ENCODE results near the gene GAS2. TPM values are rescaled to one million over a fixed set of nuclear protein-coding genes. Genes with fewer than 3 reads are reported as not detected.

The GAS2 gene
- total and polyA plus RNA-seq, 2 of the 4 experiments (the other 2 are of a cell fraction), result 0.51 to 0.90 TPM

- dilution Hi-C loops (cut with HindIII; ENCODE audit: low sequenced_read_pairs, unreplicated experiment), result no loop called here
- no CpG with 5 or more reads among the region's 2 CpGs for WGBS, 2 experiments (ENCODE audit: extremely low coverage in 2 of 2, insufficient read length in 1 of 2)
Observed at GRCh38 chr11:22822203-22822602, 155.8 kb downstream of the GAS2 start.

More at GRCh38 chr11:22822203-22822602, 155.8 kb downstream of the GAS2 start:
- H3K4ac ChIP-seq (ENCODE audit: low read depth, low read length), result no peak overlapping the region
- H2BK5ac ChIP-seq (ENCODE audit: low read depth, low read length, poor library complexity, severe bottlenecking), result no peak overlapping the region
- H2AK5ac ChIP-seq (ENCODE audit: low read depth, low read length), result no peak overlapping the region
- in situ Hi-C loops (cut with MboI; ENCODE audit: low sequenced_read_pairs) (no loop called here), intact Hi-C loops (cut with micrococcal nuclease) (no loop called here)
- H3K9ac ChIP-seq (ENCODE audit: low read depth, low read length), result no peak overlapping the region
- H3K14ac ChIP-seq (replicated peaks; ENCODE audit: low read depth, low read length), result no peak overlapping the region
- no peak overlapping the region for H2BK120ac ChIP-seq (ENCODE audit: low read depth, low read length)
- TF ChIP-seq NFE2L2 (IDR thresholded peaks at IDR 0.05; ENCODE audit: low read depth, low read length) (no peak), CTCF (conservative IDR thresholded peaks at IDR 0.05; ENCODE audit: low read depth, low read length) (0 out of 2 replicates have a peak, but pooled peaks have one; percentile 3), SMC3 (IDR thresholded peaks at IDR 0.05; ENCODE audit: low read depth, low read length) (no peak)
- no peak overlapping the region for H4K5ac ChIP-seq (ENCODE audit: low read depth, low read length)
- no peaks in the 10 kb centered on the region for H4K20me1 ChIP-seq (ENCODE audit: insufficient read depth, low read length)
- H3K27me3 ChIP-seq (ENCODE audit: control insufficient read depth, insufficient read depth, low read length), result no peaks in the 10 kb centered on the region
- H3K4me3 ChIP-seq (ENCODE audit: insufficient read depth, low read depth, low read length), result no peak overlapping the region
- H3K4me1 ChIP-seq (ENCODE audit: control insufficient read depth, insufficient read depth, low read length), result no peaks in the 10 kb centered on the region
- no peaks in the 10 kb centered on the region for H3K9me3 ChIP-seq (ENCODE audit: control insufficient read depth, insufficient read depth, low read length)
- ChIA-PET POLR2A (ENCODE audit: unreplicated experiment) (no interaction called here), CTCF (no interaction called here)
- no peak overlapping the region for H3K27ac ChIP-seq (ENCODE audit: insufficient read depth, low read length)
- H2BK15ac ChIP-seq (ENCODE audit: low read depth, low read length), result no peak overlapping the region
- peaks cover 3% of the 10 kb centered on the region; the same call in 1 of the 2 replicates for H3K36me3 ChIP-seq (ENCODE audit: control insufficient read depth, insufficient read depth, low read length)
- no TSS peak for BruUV-seq (replicated peaks)
- DNase-seq (no peak), ATAC-seq (ENCODE audit: low read depth) (no peak)
- H3K79me1 ChIP-seq (ENCODE audit: low read depth in 1 of 2, low read length in 2 of 2), result no peaks in the 10 kb centered on the region
- H3K18ac ChIP-seq (ENCODE audit: low read depth, low read length), result no peak overlapping the region
- H4K8ac ChIP-seq (ENCODE audit: low read depth in 2 of 2, low read length in 2 of 2), result no peak overlapping the region
- no peak overlapping the region for H3K23ac ChIP-seq (ENCODE audit: low read depth, low read length)
- H3K9me1 ChIP-seq (ENCODE audit: insufficient read depth, low read length), result 0 out of 2 replicates have a peak, but pooled peaks cover 3% of the 10 kb centered on the region
- H2AFZ ChIP-seq (replicated peaks; ENCODE audit: low read length, poor library complexity), result no peak overlapping the region
- H3K4me2 ChIP-seq (ENCODE audit: low read depth, low read length), result no peak overlapping the region
- no peak overlapping the region for H2AK9ac ChIP-seq (replicated peaks; ENCODE audit: low read depth, low read length, poor library complexity)
- no peak overlapping the region for H2BK20ac ChIP-seq (ENCODE audit: low read depth, low read length)
- no peak overlapping the region for H3K56ac ChIP-seq (ENCODE audit: extremely low read depth, insufficient read depth, low read length)
- no peak overlapping the region for H4K91ac ChIP-seq (ENCODE audit: insufficient read depth, low read depth, low read length)

Data from IMR-90 (cell line).